ENCODE results near the gene IKZF3. TPM values are rescaled to one million over a fixed set of nuclear protein-coding genes. Genes with fewer than 3 reads are reported as not detected.
"Not testable (repeated sequence)": the region's sequence is repeated elsewhere in the genome, so short reads cannot be mapped to it uniquely, and the experiment has no call there.

IKZF3 gene
- total RNA-seq: 1 to 10 TPM; 2.9 to 8.3 (median 4.5) TPM

DNA sequence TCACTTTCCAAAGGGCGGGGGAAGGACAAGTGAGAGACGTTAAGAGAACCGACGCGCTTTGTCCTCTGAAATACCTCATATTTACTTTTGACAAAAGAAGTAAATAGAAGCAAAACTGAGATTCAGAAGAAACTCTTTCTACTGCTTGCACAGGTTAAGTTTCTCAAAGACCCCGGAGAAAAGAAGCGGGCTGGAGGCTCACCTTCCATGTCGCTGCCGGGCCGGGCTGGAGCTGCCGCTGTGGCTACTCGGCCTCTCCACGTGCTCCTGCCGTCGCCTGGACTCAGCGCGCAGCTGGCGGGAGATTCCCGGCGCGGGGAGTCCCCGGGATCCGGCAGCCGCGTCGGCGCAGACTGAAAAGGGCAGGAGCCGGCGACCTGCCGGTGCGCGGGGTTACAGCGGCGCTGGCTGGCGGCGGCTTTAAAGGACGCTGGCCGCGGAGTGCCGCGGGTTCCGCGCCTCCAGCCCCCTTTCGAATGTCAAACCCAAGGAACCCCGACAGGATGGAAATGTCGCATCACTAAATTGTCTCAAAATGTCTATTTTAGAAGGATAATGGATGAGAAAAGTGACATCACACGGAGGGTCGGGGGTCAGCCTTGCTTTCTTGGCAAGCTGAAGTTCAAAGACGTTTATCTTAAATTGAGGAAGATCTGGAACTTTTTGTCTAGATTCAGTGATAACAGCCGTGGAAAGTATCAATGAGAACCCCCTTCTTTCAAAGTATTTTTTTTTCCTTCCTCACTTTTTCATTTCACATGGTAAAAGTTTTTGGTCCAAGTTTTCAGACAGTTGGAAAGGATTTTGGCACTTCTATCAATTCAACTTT is at the start of gene IKZF3:
Gene IKZF3, minus strand, starts transcription at position 395 of the 829 bp plus-strand sequence. Its CDS starts 186 bp downstream, at position 209.
- peak; percentile 51 for ATAC-seq (ENCODE audit: low FRiP score)
- DNase-seq (ENCODE audit: low spot score): peak; percentile 24

DNA sequence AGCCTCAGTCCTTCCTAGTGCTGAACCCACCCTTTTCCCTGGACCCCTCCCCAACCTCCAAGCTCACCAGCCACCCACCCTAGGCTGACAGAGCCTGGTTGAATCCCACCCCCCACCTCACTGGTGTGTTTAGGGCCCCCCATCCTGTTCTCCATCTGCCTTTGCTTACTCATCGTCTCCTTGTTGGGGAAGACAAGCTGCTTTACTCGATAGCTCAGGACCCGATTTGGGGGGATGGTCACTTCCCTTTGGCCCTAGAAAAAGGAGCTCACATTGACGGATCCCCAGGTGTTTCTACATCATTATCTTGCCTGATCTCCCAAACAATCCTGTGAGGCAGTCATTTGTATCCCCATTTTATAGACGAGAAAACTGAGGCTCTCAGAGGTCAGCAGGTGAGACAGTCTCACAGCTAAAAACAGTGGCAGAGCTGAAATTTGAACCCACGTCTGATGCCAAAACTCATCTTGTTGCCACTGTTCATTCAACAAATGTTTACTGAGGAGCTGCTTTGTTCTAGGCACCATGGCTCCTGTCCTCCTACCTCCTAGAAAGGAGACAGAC is 44.8 kb upstream of the IKZF3 start:
- ATAC-seq (ENCODE audit: low FRiP score): no peak
- TF ChIP-seq CTCF (IDR thresholded peaks at IDR 0.05): no peak
- no peak for DNase-seq (ENCODE audit: low spot score)

More for the DNA sequence above, at the start of gene IKZF3:
- TF ChIP-seq CTCF (IDR thresholded peaks at IDR 0.05): no peak

DNA sequence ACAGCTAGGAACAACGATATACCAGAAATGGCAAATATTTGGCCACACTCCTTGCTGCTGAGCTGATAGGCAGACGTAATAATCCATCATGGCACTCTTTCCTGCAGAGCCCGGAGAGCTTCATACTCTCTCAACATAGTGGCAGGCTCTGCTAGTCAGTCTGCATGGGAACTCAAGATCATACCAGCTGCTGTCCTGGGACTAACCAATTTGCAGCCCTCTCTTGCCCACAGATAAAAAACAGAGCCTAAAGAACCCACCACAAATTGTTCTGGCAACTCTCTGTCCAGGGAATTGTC is 40.8 kb upstream of the IKZF3 start:
- DNase-seq (ENCODE audit: low spot score) (no peak), ATAC-seq (ENCODE audit: low FRiP score) (no peak)
- TF ChIP-seq CTCF (IDR thresholded peaks at IDR 0.05): no peak

DNA sequence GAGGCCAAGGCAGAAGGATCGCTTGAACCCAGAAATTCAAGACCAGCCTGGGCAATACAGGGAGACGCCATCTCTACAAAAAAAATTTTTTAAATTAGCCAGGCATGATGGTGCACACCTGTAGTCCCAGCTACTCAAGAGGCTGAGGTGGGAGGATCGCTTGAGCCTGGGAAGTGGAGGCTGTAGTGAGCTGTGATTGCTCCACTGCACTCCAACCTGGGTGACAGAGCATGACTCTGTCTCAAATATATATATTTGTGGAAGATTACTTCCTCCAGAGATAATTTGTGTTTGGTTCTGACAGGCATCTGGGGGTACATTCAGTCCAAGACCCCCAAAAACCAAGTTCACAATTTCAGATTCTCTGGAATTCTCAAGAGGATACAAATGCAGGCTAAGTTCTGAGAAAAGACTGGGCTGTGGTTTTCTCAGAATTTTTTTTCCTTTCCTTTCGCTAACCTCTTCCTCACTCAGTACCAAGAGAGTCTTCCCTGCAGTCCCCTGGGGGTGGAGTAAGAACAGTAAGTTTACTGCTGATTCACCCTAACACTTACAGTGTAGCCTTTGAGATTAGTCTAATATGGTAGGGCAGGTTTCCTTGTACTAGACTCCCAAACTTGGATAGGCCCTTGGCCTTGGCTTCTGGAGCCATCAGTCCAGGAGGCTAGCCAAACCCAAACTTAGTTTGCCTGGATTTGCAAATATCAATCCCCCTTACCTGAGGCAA is 39.2 kb upstream of the IKZF3 start:
- DNase-seq (ENCODE audit: low spot score) (no peak), ATAC-seq (ENCODE audit: low FRiP score) (no peak)

DNA sequence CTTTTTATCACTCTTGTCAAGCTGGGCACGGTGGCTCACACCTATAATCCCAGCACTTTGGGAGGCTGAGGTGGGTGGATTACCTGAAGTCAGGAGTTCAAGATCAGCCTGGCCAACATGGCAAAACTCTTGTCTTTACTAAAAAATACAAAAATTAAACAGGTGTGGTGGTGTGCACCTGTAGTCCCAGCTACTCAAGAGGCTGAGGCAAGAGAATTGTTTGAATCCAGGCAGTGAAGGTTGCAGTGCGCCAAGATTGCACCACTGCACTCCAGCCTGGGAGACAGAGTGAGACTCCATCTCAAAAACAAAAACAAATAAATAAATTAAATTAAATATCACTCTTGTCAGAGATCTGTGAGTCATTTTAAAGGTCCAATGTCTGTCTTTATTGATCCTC is 37.9 kb upstream of the IKZF3 start:
- not testable (repeated sequence) for DNase-seq (ENCODE audit: low spot score)

More for the DNA sequence above, 39.2 kb upstream of the IKZF3 start:
- no peak for TF ChIP-seq CTCF (IDR thresholded peaks at IDR 0.05)

GRCh38 chr17:39899215-39899614 is 35.1 kb upstream of the IKZF3 start:
- ATAC-seq (ENCODE audit: low FRiP score): no peak
- TF ChIP-seq CTCF (IDR thresholded peaks at IDR 0.05): no peak
- DNase-seq (ENCODE audit: low spot score): no peak

More for the DNA sequence above, 37.9 kb upstream of the IKZF3 start:
- ATAC-seq (ENCODE audit: low FRiP score): not testable (repeated sequence)

DNA sequence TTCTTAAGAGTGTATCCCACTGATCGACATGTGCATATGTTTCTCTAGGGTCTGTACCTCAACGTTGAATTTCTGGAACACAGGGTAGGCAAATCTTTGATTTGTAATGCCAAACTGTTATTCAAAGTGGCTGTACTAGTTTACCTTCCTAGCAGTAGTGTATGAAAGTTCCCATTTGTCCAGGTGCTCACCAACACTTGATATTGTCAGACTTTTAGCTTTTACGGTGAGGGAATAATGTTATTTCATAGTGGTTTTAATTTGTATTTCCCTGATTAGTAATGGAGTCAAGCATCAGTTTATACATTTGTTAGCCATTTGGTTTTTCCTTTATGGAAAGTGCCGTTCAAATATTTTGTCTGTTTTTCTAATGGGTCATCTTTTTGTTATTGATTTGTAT is 34.0 kb upstream of the IKZF3 start:
- ATAC-seq (ENCODE audit: low FRiP score) (no peak), DNase-seq (ENCODE audit: low spot score) (no peak)
- no peak for TF ChIP-seq CTCF (IDR thresholded peaks at IDR 0.05)
